Measurements from ENCODE around the gene SCN5A. TPM values are rescaled to one million over a fixed set of nuclear protein-coding genes. Genes with fewer than 3 reads are reported as not detected.

Gene SCN5A
- polyA plus RNA-seq, 1 donor from 2014 or later: not detected

DNA sequence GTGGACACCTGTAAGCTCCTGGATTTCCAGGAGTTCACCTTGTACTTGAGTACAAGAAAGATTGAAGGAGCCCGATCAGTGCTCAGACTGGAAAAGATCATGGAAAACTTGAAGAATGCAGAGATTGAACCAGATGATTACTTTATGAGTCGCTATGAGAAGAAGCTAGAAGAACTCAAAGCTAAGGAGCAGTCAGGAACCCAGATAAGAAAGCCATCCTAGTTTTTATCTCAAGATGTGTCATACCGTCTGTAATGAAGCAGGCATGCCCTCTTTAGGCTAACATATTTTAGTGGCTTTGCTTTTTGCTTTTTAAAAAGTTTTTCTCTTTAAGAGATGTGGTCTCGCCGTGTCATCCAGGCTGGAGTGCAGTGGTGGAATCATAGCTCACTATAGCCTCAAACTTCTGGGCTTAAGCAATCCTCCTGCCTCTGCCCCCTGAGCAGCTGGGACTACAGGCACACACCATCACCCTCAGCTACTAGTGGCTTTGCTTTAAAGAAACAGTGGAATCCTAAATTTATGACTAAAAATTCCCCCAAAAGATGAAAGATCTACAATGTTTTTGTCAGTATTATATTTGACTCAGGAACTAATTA is 125.2 kb downstream of the SCN5A start:
- Histone ChIP-seq H3F3A (ENCODE audit: insufficient read depth, low read length, poor library complexity, severe bottlenecking) (no peaks in the 10 kb centered on the region), H3K79me2 (replicated peaks; ENCODE audit: insufficient read depth, low read length) (no peaks in the 10 kb centered on the region), H3K27me3 (ENCODE audit: insufficient read depth, low read depth, low read length) (no peaks in the 10 kb centered on the region), H3K9me3 (ENCODE audit: low read length) (no peaks in the 10 kb centered on the region), H3K9me2 (ENCODE audit: insufficient read depth, low read length) (no peaks in the 10 kb centered on the region), H2AFZ (ENCODE audit: low read depth, low read length) (no peak overlapping the region), H3K4me3 (ENCODE audit: low read length) (no peak overlapping the region), H3K27ac (ENCODE audit: low read length) (no peak overlapping the region), H4K20me1 (ENCODE audit: insufficient read depth) (no peaks in the 10 kb centered on the region), H3K9ac (ENCODE audit: low read length) (no peak overlapping the region), H3K4me2 (ENCODE audit: low read length) (no peak overlapping the region), H3K36me3 (ENCODE audit: insufficient read depth, low read length) (peaks cover 7% of the 10 kb centered on the region)
- TF ChIP-seq REST (IDR thresholded peaks at IDR 0.05; ENCODE audit: borderline replicate concordance): no peak
- TF ChIP-seq SMC3 (conservative IDR thresholded peaks at IDR 0.05; ENCODE audit: poor library complexity): no peak
- no peak for TF ChIP-seq EP300 (conservative IDR thresholded peaks at IDR 0.05; ENCODE audit: poor library complexity, severe bottlenecking)
- TF ChIP-seq MXI1 (conservative IDR thresholded peaks at IDR 0.05; ENCODE audit: poor library complexity, severe bottlenecking): no peak
- no peak for TF ChIP-seq EZH2 (IDR thresholded peaks at IDR 0.05; ENCODE audit: borderline replicate concordance, insufficient read depth, low read length, poor library complexity, severe bottlenecking)
- no peak for TF ChIP-seq TAF1 (IDR thresholded peaks at IDR 0.05; ENCODE audit: low read depth)
- no peak for TF ChIP-seq POLR2AphosphoS5 (IDR thresholded peaks at IDR 0.05)
- TF ChIP-seq RAD21 (conservative IDR thresholded peaks at IDR 0.05): no peak
- TF ChIP-seq, protein P1, sequence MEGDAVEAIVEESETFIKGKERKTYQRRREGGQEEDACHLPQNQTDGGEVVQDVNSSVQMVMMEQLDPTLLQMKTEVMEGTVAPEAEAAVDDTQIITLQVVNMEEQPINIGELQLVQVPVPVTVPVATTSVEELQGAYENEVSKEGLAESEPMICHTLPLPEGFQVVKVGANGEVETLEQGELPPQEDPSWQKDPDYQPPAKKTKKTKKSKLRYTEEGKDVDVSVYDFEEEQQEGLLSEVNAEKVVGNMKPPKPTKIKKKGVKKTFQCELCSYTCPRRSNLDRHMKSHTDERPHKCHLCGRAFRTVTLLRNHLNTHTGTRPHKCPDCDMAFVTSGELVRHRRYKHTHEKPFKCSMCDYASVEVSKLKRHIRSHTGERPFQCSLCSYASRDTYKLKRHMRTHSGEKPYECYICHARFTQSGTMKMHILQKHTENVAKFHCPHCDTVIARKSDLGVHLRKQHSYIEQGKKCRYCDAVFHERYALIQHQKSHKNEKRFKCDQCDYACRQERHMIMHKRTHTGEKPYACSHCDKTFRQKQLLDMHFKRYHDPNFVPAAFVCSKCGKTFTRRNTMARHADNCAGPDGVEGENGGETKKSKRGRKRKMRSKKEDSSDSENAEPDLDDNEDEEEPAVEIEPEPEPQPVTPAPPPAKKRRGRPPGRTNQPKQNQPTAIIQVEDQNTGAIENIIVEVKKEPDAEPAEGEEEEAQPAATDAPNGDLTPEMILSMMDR (IDR thresholded peaks at IDR 0.05; ENCODE audit: poor library complexity, severe bottlenecking): no peak

- Histone ChIP-seq H3K9ac (ENCODE audit: low read length) (no peak overlapping the region), H3K36me3 (ENCODE audit: insufficient read depth, low read length) (peaks cover 16% of the 10 kb centered on the region), H3F3A (ENCODE audit: insufficient read depth, low read length, poor library complexity, severe bottlenecking) (no peaks in the 10 kb centered on the region), H4K20me1 (ENCODE audit: insufficient read depth) (no peaks in the 10 kb centered on the region), H3K4me3 (ENCODE audit: low read length) (no peak overlapping the region), H3K4me2 (ENCODE audit: low read length) (no peak overlapping the region), H3K9me3 (ENCODE audit: low read length) (no peaks in the 10 kb centered on the region), H3K9me2 (ENCODE audit: insufficient read depth, low read length) (no peaks in the 10 kb centered on the region), H3K27ac (ENCODE audit: low read length) (no peak overlapping the region), H3K27me3 (ENCODE audit: insufficient read depth, low read depth, low read length) (no peaks in the 10 kb centered on the region), H3K79me2 (replicated peaks; ENCODE audit: insufficient read depth, low read length) (no peaks in the 10 kb centered on the region), H2AFZ (ENCODE audit: low read depth, low read length) (no peak overlapping the region)
- TF ChIP-seq EZH2 (IDR thresholded peaks at IDR 0.05; ENCODE audit: borderline replicate concordance, insufficient read depth, low read length, poor library complexity, severe bottlenecking) (no peak), SMC3 (conservative IDR thresholded peaks at IDR 0.05; ENCODE audit: poor library complexity) (no peak), POLR2AphosphoS5 (IDR thresholded peaks at IDR 0.05) (no peak), REST (IDR thresholded peaks at IDR 0.05; ENCODE audit: borderline replicate concordance) (no peak), MXI1 (conservative IDR thresholded peaks at IDR 0.05; ENCODE audit: poor library complexity, severe bottlenecking) (no peak)
- TF ChIP-seq, protein P1 (IDR thresholded peaks at IDR 0.05; ENCODE audit: poor library complexity, severe bottlenecking): no peak
Observed at GRCh38 chr3:38522002-38522401, 127.5 kb downstream of the SCN5A start.

Data from neural cell (in vitro differentiated cells).